ENCODE results near the gene RAX2. TPM values are rescaled to one million over a fixed set of nuclear protein-coding genes. Genes with fewer than 3 reads are reported as not detected.

RAX2 gene
- total and polyA plus RNA-seq, 9 of the 15 experiments (the other 6 are each of a cell fraction or from before 2014, with no cell fraction given), result not detected

GRCh38 chr19:3783660-3784584 is 11.9 kb upstream of the RAX2 start (continued):
- TF ChIP-seq, protein P1, sequence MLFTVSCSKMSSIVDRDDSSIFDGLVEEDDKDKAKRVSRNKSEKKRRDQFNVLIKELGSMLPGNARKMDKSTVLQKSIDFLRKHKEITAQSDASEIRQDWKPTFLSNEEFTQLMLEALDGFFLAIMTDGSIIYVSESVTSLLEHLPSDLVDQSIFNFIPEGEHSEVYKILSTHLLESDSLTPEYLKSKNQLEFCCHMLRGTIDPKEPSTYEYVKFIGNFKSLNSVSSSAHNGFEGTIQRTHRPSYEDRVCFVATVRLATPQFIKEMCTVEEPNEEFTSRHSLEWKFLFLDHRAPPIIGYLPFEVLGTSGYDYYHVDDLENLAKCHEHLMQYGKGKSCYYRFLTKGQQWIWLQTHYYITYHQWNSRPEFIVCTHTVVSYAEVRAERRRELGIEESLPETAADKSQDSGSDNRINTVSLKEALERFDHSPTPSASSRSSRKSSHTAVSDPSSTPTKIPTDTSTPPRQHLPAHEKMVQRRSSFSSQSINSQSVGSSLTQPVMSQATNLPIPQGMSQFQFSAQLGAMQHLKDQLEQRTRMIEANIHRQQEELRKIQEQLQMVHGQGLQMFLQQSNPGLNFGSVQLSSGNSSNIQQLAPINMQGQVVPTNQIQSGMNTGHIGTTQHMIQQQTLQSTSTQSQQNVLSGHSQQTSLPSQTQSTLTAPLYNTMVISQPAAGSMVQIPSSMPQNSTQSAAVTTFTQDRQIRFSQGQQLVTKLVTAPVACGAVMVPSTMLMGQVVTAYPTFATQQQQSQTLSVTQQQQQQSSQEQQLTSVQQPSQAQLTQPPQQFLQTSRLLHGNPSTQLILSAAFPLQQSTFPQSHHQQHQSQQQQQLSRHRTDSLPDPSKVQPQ (CRISPR knock-in tag; IDR thresholded peaks at IDR 0.05; ENCODE audit: borderline replicate concordance), result no peak
- TF ChIP-seq ZNF24 (IDR thresholded peaks at IDR 0.05) (no peak), USF1 (CRISPR knock-in tag; IDR thresholded peaks at IDR 0.05) (peak; percentile 16; the same call in 1 of the 2 replicates), RHOXF2B (CRISPR knock-in tag; conservative IDR thresholded peaks at IDR 0.05) (no peak), MEF2A (IDR thresholded peaks at IDR 0.05; ENCODE audit: control insufficient read depth, low read depth, low read length) (no peak), FOXJ2 (tag; IDR thresholded peaks at IDR 0.05) (no peak), U2AF1 (optimal IDR thresholded peaks at IDR 0.05; ENCODE audit: low read depth, low read length) (no peak), CAMTA2 (CRISPR knock-in tag; conservative IDR thresholded peaks at IDR 0.05) (no peak), KLF13 (tag; IDR thresholded peaks at IDR 0.05; ENCODE audit: borderline replicate concordance, low read depth) (no peak), FIP1L1 (IDR thresholded peaks at IDR 0.05; ENCODE audit: low read depth, low read length, poor library complexity, severe bottlenecking) (no peak), ADNP (tag; IDR thresholded peaks at IDR 0.05) (no peak), COPS2 (conservative IDR thresholded peaks at IDR 0.05) (no peak), PCBP1 (IDR thresholded peaks at IDR 0.05; ENCODE audit: low read depth, low read length, poor library complexity, severe bottlenecking) (no peak), NR2F6 (CRISPR knock-in tag; IDR thresholded peaks at IDR 0.05) (no peak), GTF2F1 (IDR thresholded peaks at IDR 0.05; ENCODE audit: low read depth, low read length) (no peak)
- TF ChIP-seq, protein P2, sequence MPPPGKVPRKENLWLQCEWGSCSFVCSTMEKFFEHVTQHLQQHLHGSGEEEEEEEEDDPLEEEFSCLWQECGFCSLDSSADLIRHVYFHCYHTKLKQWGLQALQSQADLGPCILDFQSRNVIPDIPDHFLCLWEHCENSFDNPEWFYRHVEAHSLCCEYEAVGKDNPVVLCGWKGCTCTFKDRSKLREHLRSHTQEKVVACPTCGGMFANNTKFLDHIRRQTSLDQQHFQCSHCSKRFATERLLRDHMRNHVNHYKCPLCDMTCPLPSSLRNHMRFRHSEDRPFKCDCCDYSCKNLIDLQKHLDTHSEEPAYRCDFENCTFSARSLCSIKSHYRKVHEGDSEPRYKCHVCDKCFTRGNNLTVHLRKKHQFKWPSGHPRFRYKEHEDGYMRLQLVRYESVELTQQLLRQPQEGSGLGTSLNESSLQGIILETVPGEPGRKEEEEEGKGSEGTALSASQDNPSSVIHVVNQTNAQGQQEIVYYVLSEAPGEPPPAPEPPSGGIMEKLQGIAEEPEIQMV (tag; conservative IDR thresholded peaks at IDR 0.05; ENCODE audit: low read depth), result no peak

Data from K562 (cell line).